Adrenal gland (tissue), 5 donors: ENCODE measurements around the gene EPHB1.

Source experiments
- CTCF ChIP-seq, 6 experiments: fragments of 450-650 bp in 4 of 6; fragments of 200-600 bp in 2 of 6; sonication (generic) in 1 of 6; IDR thresholded peaks; 1 replicate in 5 of 6; 2 replicates in 1 of 6; pipeline versions ENCODE4 v1.5.1 to v1.8.0; 2016 to 2021; ENCODE audit warnings: antibody characterized with exemption in 6 of 6, mild to moderate bottlenecking in 2 of 6, moderate library complexity in 1 of 6
- POLR2A ChIP-seq, 2 donors: fragments of 450-650 bp; IDR thresholded peaks; one replicate each; pipeline ENCODE4 v1.6.1; 2017; ENCODE audit warnings: antibody characterized with exemption in 2 of 2, mild to moderate bottlenecking in 2 of 2, moderate library complexity in 1 of 2
- donor health status: DM: no; HTN: no; CAD: no.

DNA sequence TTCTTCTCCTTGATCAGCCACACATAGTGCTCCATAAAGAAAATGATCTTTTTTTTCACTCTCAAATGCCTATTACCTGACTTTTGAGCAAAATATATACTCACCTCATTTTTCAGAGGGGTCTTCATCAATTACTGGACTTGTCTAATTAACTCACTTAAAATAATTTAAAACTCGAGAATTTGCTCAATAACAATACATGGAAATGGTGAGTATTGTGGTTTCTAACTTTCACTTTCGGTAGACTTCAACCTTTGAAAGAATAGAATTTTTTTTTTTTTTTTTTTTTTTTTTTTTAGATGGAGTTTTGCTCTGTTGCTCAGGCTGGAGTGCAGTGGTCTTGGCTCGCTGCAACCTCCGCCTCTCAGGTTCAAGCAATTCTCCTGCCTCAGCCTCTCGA, 17.7 kb upstream of the EPHB1 start:
- TF ChIP-seq CTCF (IDR thresholded peaks at IDR 0.05) = no peak
- TF ChIP-seq POLR2A (IDR thresholded peaks at IDR 0.05) = no peak
